HL-60/S4 treated with phorbol 12-myristate 13-acetate at 8.2 ng/mL for 4 days and 3 days (cell line): ENCODE measurements around the gene COASY.

Experiments
- in situ Hi-C: fragments of 300-500 bp; cut with MboI; formaldehyde crosslinking; loops from 2 replicates; pipeline ENCODE4 v1.15.0; 2022; ENCODE audit warnings: low sequenced_read_pairs

COASY gene

GRCh38 chr17:42571435-42572225, 9.7 kb downstream of the COASY start:
- in situ Hi-C loops, result no loop called here

- in situ Hi-C loops, result no loop called here
Measured at GRCh38 chr17:42573095-42573494, 11.1 kb downstream of the COASY start.

- in situ Hi-C loops, result no loop called here
Measured at GRCh38 chr17:42574463-42574862, 12.5 kb downstream of the COASY start.

GRCh38 chr17:42577140-42577531, 15.2 kb downstream of the COASY start:
- in situ Hi-C loops, result no loop called here

GRCh38 chr17:42577532-42578281, 15.8 kb downstream of the COASY start, which contains the start of gene PSMC3IP:
Gene PSMC3IP (minus strand): TSS chr17:42577729. CDS start chr17:42577686, 43 bp downstream.
- in situ Hi-C loops, result no loop called here

- in situ Hi-C loops, result no loop called here
Measured at GRCh38 chr17:42578282-42578869, 16.4 kb downstream of the COASY start.

- in situ Hi-C loops, result no loop called here
Measured at GRCh38 chr17:42579794-42580551, 18.0 kb downstream of the COASY start.

- in situ Hi-C loops, result no loop called here
Measured at GRCh38 chr17:42581744-42582270, 19.9 kb downstream of the COASY start.

GRCh38 chr17:42584880-42585279, 22.9 kb downstream of the COASY start:
- in situ Hi-C loops, result no loop called here

- in situ Hi-C loops, result no loop called here
Measured at GRCh38 chr17:42585353-42585752, 23.4 kb downstream of the COASY start.

- in situ Hi-C loops, result no loop called here
Measured at GRCh38 chr17:42586514-42587230, 24.7 kb downstream of the COASY start.

- in situ Hi-C loops, result no loop called here
Measured at GRCh38 chr17:42590886-42591285, 28.9 kb downstream of the COASY start.

GRCh38 chr17:42591411-42591810, 29.5 kb downstream of the COASY start:
- in situ Hi-C loops, result no loop called here

GRCh38 chr17:42596386-42596785, 34.4 kb downstream of the COASY start:
- in situ Hi-C loops, result no loop called here

- in situ Hi-C loops, result no loop called here
Measured at GRCh38 chr17:42598905-42599304, 37.0 kb downstream of the COASY start.

- in situ Hi-C loops, result no loop called here
Measured at GRCh38 chr17:42603318-42603717, 41.4 kb downstream of the COASY start.

GRCh38 chr17:42607769-42608168, 45.8 kb downstream of the COASY start:
- in situ Hi-C loops, result no loop called here

- in situ Hi-C loops, result no loop called here
Measured at GRCh38 chr17:42608305-42609181, 46.6 kb downstream of the COASY start.

- in situ Hi-C loops, result no loop called here
Measured at GRCh38 chr17:42609182-42609813, 47.4 kb downstream of the COASY start, which contains the start of the genes RETREG3 and TUBG1. Gene RETREG3 (minus strand): TSS chr17:42609374. CDS start chr17:42609324, 50 bp downstream. Gene TUBG1 (plus strand): TSS chr17:42609683. CDS start chr17:42609738, 55 bp downstream.
